ENCODE data around the gene VPS13D. TPM values are rescaled to one million over a fixed set of nuclear protein-coding genes. Genes with fewer than 3 reads are reported as not detected.

Gene VPS13D
- total and polyA plus RNA-seq, 2 donors (not counting 3 experiments of a cell fraction or from before 2014, with no cell fraction given) = 13.6 to 48.5 TPM

DNA sequence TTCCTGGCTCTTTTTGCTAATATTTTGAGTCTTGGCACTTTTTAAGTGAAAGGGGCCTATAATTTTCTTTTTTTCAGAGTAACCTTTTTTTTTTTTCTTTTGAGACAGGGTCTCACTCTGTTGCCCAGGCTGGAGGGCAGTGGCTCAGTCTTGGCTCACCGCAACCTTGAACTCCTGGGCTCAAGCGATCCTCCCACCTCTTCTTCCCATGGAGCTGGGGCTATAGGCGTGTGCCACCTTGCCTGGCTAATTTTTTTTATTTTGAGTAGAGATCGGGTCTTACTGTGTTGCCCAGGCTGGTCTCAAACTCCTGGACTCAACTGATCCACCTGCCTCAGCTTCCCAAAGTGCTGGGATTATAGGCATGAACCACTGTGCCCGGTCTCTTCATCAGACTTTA is 285.4 kb downstream of the VPS13D start:
- dilution Hi-C loops (cut with MboI; ENCODE audit: extremely low pct_ligation_motif_present, low sequenced_read_pairs) (no loop called here), intact Hi-C loops (cut with micrococcal nuclease) (loop anchor here (10.0 kb wide), 1 partner anchor 110 kb away; no protein-coding TSS in a partner anchor)
- Histone ChIP-seq H3K4me3 (replicated peaks in 1 of 3; ENCODE audit: insufficient read depth in 1 of 3, low read depth in 1 of 3, low read length in 3 of 3) (no peak overlapping the region), H3K4me1 (ENCODE audit: control insufficient read depth, extremely low read depth, insufficient read depth, low read length) (peaks cover 8% of the 10 kb centered on the region), H3K9ac (replicated peaks; ENCODE audit: extremely low read depth, insufficient read depth, low read length) (no peak overlapping the region), H3K27ac (ENCODE audit: insufficient read depth, low read depth, low read length) (no peak overlapping the region), H4K20me1 (replicated peaks; ENCODE audit: control insufficient read depth, extremely low read depth, insufficient read depth, low read length) (no peaks in the 10 kb centered on the region), H3K79me2 (ENCODE audit: control insufficient read depth, insufficient read depth, low read length) (no peaks in the 10 kb centered on the region), H3K9me1 (replicated peaks; ENCODE audit: control insufficient read depth, extremely low read depth, insufficient read depth, low read length) (no peaks in the 10 kb centered on the region), H3K9me3 (replicated peaks; ENCODE audit: control insufficient read depth, insufficient read depth, low read length) (no peaks in the 10 kb centered on the region), H3K36me3 (ENCODE audit: control insufficient read depth in 2 of 2, extremely low read depth in 1 of 2, insufficient read depth in 2 of 2, low read length in 2 of 2) (no peaks in the 10 kb centered on the region), H3K27me3 (ENCODE audit: control insufficient read depth in 2 of 2, insufficient read depth in 2 of 2, low read length in 2 of 2) (no peaks in the 10 kb centered on the region), H2AFZ (ENCODE audit: low read depth, low read length) (no peak overlapping the region), H3K4me2 (ENCODE audit: insufficient read depth, low read length) (no peak overlapping the region)
- POLR2A ChIA-PET = no interaction called here
- FAIRE-seq (no peak), DNase-seq (ENCODE audit: low read depth, low spot score) (no peak)
- no TSS peak for BruUV-seq (replicated peaks)
- TF ChIP-seq POLR2AphosphoS5 (IDR thresholded peaks at IDR 0.05; ENCODE audit: insufficient read depth, low read depth, low read length) (no peak), GATA2 (IDR thresholded peaks at IDR 0.05; ENCODE audit: insufficient read depth, insufficient read length, low read depth, low read length) (no peak), MYC (IDR thresholded peaks at IDR 0.05; ENCODE audit: low read depth, low read length) (no peak), POLR2A (IDR thresholded peaks at IDR 0.05; ENCODE audit: low read depth, low read length) (no peak)
- CTCF ChIA-PET = interaction anchor here (1.6 kb wide), 1 partner anchor 107 kb away, joined by 4 read pairs; no protein-coding TSS in a partner anchor

DNA sequence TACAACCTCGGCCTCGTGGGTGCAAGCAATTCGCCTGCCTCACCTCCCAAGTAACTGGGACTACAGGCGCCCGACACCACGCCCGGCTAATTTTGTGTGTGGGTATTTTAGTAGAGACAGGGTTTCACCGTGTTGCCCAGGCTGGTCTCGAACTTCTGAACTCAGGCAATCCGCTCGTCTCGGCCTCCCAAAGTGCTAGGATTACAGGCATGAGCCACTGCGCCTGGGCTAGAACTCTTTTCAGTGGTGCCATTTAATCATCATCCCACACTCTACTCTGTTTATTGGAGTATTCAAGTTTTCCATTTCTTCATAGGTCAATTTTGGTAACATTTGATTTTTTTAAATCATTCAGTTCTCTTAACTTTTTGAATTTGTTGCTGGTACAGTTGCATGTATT is 286.9 kb downstream of the VPS13D start:
- FAIRE-seq (no peak), DNase-seq (ENCODE audit: low read depth, low spot score) (no peak)
- H3K79me2 ChIP-seq (ENCODE audit: control insufficient read depth, insufficient read depth, low read length) = no peaks in the 10 kb centered on the region
- H3K27ac ChIP-seq (ENCODE audit: insufficient read depth, low read depth, low read length) = no peak overlapping the region
- dilution Hi-C loops (cut with MboI; ENCODE audit: extremely low pct_ligation_motif_present, low sequenced_read_pairs) = no loop called here
- no peaks in the 10 kb centered on the region for H4K20me1 ChIP-seq (replicated peaks; ENCODE audit: control insufficient read depth, extremely low read depth, insufficient read depth, low read length)
- intact Hi-C loops (cut with micrococcal nuclease) = loop anchor here (10.0 kb wide), 1 partner anchor 112 kb away; no protein-coding TSS in a partner anchor
- TF ChIP-seq POLR2A (IDR thresholded peaks at IDR 0.05; ENCODE audit: low read depth, low read length) = no peak
- no peak overlapping the region for H3K4me2 ChIP-seq (ENCODE audit: insufficient read depth, low read length)
- no peak overlapping the region for H3K9ac ChIP-seq (replicated peaks; ENCODE audit: extremely low read depth, insufficient read depth, low read length)
- ChIA-PET CTCF (interaction anchor here (1.6 kb wide), 1 partner anchor 109 kb away, joined by 4 read pairs; no protein-coding TSS in a partner anchor), POLR2A (no interaction called here)
- no peaks in the 10 kb centered on the region for H3K27me3 ChIP-seq (ENCODE audit: control insufficient read depth in 2 of 2, insufficient read depth in 2 of 2, low read length in 2 of 2)
- H3K36me3 ChIP-seq (ENCODE audit: control insufficient read depth in 2 of 2, extremely low read depth in 1 of 2, insufficient read depth in 2 of 2, low read length in 2 of 2) = no peaks in the 10 kb centered on the region
- H3K4me3 ChIP-seq (replicated peaks in 1 of 3; ENCODE audit: insufficient read depth in 1 of 3, low read depth in 1 of 3, low read length in 3 of 3) = no peak overlapping the region
- no peaks in the 10 kb centered on the region for H3K9me1 ChIP-seq (replicated peaks; ENCODE audit: control insufficient read depth, extremely low read depth, insufficient read depth, low read length)
- H2AFZ ChIP-seq (ENCODE audit: low read depth, low read length) = no peak overlapping the region
- no peaks in the 10 kb centered on the region for H3K9me3 ChIP-seq (replicated peaks; ENCODE audit: control insufficient read depth, insufficient read depth, low read length)
- H3K4me1 ChIP-seq (ENCODE audit: control insufficient read depth, extremely low read depth, insufficient read depth, low read length) = peaks cover 2% of the 10 kb centered on the region
- BruUV-seq (replicated peaks) = no TSS peak

Data from endothelial cell of umbilical vein (primary cell).